Inferior parietal cortex (tissue), 1 donor: ENCODE measurements around the gene SPRED1.

ENCODE experiments used
- DNase-seq: peaks from one replicate; pipeline ENCODE4 v3.0.0-alpha.2; 2016; ENCODE audit errors: extremely low spot score

SPRED1 gene

GRCh38 chr15:38281031-38281430, 28.4 kb downstream of the SPRED1 start:
- DNase-seq, result no peak

DNA sequence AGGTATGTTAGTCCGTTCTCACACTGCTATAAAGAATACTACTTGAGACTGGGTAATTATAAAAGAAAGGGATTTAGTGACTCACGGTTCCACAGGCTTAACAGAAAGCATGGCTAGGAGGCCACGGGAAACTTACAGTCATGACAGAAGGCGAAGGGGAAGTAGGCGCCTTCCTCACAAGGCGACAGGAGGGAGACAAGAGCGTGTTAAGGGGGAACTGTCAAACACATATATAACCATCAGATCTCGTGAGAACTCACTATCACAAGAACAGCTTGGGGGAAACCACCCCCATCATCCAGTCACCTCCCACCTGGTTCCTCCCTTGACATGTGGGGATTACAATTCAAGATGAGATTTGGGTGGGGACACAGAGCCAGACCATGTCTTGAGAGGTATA, 30.4 kb downstream of the SPRED1 start:
- no peak for DNase-seq

DNA sequence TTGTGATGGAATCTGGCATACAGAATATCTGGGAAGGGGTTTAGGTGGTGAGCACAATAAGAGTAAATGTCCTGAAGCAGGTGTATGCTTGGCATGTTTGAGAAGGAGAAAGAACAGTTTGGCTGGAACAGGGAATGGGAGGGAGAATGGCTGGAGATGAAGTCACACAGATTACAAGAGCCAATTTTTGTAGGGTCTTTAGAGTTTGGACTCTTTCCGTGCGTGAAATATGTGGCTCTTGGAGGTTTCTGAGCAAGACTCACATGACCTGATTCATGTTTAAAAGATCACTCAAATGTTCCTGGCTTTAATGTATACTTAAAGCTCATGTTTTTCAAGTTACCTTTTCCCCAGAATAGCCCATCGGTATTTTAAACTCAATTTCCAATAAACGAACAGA, 32.8 kb downstream of the SPRED1 start:
- no peak for DNase-seq

DNA sequence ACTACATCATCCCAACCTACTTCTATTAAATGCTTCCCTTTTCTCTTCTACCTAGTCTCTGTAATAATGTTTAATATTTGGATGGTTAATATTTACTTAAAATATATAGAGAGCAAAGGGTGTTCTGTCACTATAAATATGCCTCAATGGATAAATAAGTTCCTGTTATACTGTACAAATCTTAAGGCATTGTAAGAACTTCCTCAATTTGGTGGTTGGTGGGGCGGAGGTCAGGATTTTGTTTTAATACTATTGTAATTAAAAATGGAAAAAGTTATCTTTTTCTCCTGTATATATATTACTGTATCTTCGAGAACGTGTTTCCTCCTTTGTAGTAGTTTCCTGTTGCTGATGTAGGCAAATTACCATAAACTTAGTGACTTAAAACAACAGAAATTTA, 41.5 kb downstream of the SPRED1 start:
- DNase-seq, result no peak

DNA sequence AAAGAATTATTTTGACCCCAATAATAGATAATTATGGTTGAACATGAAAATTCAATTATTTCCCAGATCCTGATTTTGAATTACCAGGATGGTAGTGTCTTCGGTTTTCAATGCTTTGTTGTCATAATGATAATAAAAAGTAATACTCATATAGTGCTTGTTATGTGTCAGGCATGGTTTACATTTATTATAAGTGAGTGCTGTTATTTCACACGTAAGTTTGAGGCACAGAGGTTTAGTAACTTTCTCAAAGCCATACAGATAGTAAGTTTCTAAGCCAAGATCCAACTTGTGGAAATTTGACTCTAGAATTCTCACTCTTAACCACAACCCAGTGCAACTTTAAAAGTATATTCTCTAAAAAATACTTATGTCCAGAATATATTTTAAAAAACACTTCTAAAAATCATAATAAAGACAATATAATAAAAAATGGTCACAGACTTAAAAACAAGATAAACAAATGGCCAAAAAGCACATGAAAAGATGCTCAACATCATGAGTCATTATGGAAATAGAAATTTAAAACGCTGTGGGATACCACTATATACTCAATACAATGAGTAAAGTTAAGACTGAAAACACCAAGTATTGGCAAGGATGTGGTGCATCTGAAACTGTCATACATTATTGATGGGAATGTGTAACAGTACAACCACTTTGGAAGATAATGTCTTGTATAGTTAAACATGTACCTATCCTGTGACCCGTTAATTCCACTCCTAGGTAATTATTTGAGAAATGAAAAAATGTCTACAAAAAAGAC, 45.2 kb downstream of the SPRED1 start:
- DNase-seq, result no peak

DNA sequence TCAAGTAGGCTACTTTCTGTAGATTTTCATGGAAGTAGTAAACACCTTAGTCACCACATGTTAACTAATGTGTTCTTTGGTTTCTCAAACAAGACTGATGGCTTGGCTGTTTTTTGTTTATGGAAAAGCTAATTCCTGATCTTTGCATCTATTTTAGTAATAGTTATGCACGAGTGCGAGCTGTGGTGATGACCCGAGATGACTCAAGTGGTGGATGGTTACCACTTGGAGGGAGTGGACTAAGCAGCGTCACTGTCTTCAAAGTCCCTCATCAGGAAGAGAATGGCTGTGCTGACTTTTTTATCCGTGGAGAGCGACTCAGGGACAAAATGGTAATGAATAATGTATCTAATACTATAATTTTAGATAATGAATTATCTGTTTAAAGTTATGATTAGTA, 46.6 kb downstream of the SPRED1 start:
- no peak for DNase-seq

DNA sequence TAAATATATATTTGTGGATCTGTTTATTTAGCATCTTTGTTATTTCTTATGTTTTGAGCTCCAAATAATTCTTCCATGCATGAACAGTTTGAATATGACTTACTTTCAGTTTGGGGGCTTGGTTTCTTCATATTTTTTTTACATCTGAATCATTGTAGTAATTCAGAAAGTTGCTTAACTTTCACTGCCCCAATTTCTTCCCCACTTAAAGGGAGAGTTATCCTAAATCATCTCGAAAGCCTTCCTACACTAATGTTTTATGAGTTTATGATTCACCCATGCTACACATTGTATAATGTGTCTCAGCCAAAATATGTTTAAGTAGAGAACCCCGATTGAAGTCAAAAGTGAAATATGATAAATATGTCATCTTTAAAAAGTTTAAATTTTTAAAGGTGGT, 47.8 kb downstream of the SPRED1 start:
- DNase-seq, result no peak

GRCh38 chr15:38304481-38304880, 51.8 kb downstream of the SPRED1 start:
- DNase-seq, result no peak

DNA sequence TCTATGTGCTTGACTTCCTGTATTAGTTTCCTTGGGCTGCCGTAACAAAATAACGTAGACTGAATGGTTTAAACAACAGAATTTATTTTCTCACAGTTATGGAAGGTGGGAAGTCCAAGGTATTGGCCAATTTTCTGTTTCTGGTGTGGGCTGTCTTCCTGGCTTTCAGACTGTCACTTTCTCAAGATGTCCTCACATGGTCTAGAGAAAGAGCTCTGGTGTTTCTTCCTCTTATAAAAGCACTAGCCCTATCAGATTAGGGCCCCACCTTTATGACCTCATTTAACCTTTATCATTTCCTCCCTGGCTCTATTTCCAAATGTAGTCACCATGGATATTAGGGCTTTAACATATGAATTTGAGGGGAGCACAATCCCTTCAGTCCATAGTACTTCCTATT, 54.6 kb downstream of the SPRED1 start:
- no peak for DNase-seq

DNA sequence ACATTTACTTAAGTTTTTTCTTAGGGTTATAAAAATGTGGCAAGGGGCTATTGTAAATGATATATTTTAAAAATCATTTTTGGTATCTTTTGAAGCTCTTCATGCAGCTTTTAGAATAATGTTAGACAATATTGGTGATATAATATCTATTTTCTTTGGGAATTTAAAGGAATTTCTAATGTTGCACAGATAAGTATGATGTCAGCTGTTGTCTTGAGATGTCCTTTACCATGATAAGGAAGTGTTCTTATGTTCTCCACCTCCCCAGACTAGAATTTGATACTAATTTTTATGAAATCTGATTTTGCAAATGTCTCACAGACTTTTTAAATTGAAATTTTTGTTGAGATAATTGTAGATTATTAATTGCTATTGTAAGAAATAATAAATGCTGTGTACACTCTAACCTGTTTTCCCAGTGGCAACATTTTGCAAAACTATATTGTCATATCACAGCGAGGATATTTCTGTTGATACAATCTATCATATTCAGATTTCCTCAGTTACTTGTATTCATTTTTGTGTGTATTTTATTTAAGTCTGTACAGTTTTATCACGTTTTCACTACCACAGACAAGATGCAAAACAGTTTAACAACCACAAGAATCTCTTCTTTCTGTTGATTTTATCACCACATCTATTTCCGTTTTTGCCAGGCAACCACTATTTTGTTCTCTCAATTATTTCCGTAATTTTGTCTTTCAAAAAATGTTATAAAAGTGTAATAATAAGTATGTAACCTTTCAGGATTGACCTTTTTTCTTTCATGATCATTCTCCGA, 55.4 kb downstream of the SPRED1 start:
- DNase-seq, result no peak

- no peak for DNase-seq
Measured at GRCh38 chr15:38308797-38309196, 56.2 kb downstream of the SPRED1 start.

- DNase-seq, result no peak
Measured at GRCh38 chr15:38312190-38312589, 59.6 kb downstream of the SPRED1 start.

DNA sequence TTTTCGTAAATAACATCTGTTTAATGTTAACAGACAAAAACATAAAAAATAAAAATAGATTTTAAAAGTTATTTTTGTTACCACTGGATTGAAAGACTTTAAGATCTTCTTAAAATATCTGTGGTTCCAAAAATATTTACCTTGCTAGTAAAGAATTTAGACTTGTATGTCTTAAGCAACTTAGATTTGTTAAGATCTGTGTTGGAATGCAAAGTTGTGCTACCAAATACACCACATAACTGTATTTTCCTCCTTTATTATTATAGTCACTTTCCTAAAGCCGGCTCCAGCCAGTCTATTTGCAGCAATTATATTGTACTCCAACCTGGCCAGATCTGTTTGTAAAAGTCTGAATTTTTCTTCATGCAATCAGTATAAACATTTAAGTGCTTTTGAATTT, 63.7 kb downstream of the SPRED1 start:
- no peak for DNase-seq

- no peak for DNase-seq
Measured at GRCh38 chr15:38320181-38320580, 67.5 kb downstream of the SPRED1 start.

DNA sequence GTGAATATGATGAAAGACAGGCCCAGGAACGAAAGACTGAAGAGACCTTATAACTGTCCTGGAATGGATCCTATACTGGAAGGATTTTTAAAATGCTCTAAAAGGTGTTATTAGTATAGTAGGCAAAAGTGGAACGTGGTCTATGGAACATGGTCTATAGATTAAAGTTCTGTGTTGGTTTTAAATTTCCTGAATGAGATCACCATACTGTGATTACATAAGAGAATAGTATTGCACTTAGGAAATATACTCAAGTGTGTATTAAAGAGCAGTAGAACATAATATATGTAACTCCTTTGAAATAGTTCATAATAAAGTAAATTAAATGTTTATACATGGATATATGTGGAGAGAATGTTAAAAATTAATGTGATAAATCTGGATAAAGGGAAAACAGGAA, 68.2 kb downstream of the SPRED1 start:
- DNase-seq, result no peak

GRCh38 chr15:38323895-38324294, 71.3 kb downstream of the SPRED1 start:
- DNase-seq, result no peak

- DNase-seq, result no peak
Measured at GRCh38 chr15:38324939-38325647, 72.5 kb downstream of the SPRED1 start.

- DNase-seq, result no peak
Measured at GRCh38 chr15:38325648-38325990, 73.0 kb downstream of the SPRED1 start.

DNA sequence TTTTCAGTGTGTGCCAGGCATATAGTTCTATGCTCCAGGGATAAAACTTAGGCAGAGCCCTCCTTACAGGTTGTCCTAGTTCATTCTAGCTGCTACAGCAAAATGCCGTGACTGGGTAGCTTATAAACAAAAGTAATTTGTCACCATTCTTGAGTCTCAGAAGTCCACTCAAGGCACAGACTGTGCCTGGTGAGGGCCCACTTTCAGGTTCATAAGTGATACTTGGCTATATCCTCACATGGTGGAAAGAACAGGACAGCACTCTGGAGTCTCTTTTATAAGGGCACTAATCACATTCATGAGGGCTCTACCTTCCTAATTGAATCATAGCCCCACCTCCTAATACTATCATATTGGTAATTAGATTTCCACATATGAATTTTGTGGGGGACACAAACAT, 80.1 kb downstream of the SPRED1 start:
- DNase-seq, result no peak

GRCh38 chr15:38335116-38335515, 82.5 kb downstream of the SPRED1 start:
- DNase-seq, result no peak

GRCh38 chr15:38344351-38344750, 91.7 kb downstream of the SPRED1 start:
- DNase-seq, result no peak

DNA sequence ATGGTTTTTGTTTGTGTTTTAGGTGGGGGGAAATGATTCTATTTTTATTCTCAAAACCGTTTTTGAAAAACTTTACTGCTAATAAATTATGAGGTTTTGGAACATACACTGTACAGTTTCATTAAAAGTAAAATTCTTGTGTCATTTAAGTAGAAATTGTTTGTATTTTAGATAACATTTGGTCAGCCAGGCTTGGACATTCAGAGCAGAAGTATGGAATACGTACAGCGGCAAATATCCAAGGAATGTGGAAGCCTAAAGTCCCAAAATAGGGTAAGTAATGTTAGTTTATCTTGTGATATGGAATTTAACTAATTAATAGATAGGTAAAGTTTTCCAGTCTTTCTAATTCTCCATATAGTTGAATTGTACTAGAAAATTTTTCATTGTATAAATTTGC, 96.6 kb downstream of the SPRED1 start:
- no peak for DNase-seq

DNA sequence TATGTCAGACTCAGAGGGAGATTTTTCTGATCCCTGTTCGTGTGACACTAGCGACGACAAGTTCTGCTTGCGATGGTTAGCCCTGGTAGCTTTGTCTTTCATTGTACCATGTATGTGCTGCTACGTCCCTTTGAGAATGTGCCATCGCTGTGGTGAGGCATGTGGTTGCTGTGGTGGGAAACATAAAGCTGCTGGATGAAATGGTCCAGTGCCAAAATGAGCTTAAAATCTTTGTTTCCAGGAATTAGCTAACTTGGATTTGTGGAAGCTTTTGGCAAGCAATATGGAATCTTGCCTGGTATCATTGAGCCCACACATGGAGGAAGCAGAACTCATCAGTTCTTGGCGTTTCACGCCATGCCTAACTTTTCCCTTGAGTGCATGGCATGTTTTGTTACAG, 98.8 kb downstream of the SPRED1 start:
- DNase-seq, result no peak
